A673 (cell line): ENCODE results near the gene ZKSCAN4. TPM values are rescaled to one million over a fixed set of nuclear protein-coding genes. Genes with fewer than 3 reads are reported as not detected.

Experiments
- BruUV-seq: library from RNA; stranded (reverse); fragments of 400-500 nt; replicated peaks from 2 replicates; lab custom pipeline; 2021; lab: Mats Ljungman, UMichigan
- CTCF ChIA-PET: fragments of 300-600 bp; sonication (Branson Sonifier 250); formaldehyde crosslinking; loops from one replicate; lab custom pipeline; 2022; ENCODE audit warnings: antibody characterized with exemption; lab: Charles Lee
- POLR2A ChIA-PET: fragments of 300-600 bp; sonication (Branson Sonifier 250); formaldehyde crosslinking; loops from one replicate; lab custom pipeline; 2022; ENCODE audit warnings: antibody characterized with exemption; ENCODE audit not compliant: low non-redundant PET; lab: Charles Lee
- DNase-seq: peaks from one replicate; pipeline ENCODE4 v3.0.0-alpha.2; 2015; ENCODE audit warnings: low spot score
- H3K27ac ChIP-seq: fragments of 200-600 bp; sonication (generic); 2 replicates; pipeline ENCODE4 v1.5.1; 2016; ENCODE audit warnings: mixed run types, low read depth, mild to moderate bottlenecking, mixed read lengths, antibody characterized with exemption, low read length; ENCODE audit not compliant: poor library complexity, severe bottlenecking
- H3K27me3 ChIP-seq: fragments of 200-600 bp; sonication (generic); replicated peaks from 2 replicates; pipeline ENCODE4 v1.6.1; 2017; ENCODE audit warnings: mixed run types, low read depth, mild to moderate bottlenecking, mixed read lengths, antibody characterized with exemption, low read length; ENCODE audit not compliant: insufficient read depth, poor library complexity
- H3K36me3 ChIP-seq: fragments of 200-600 bp; sonication (generic); 2 replicates; pipeline ENCODE4 v1.6.1; 2016; ENCODE audit warnings: mixed run types, mild to moderate bottlenecking, mixed read lengths, antibody characterized with exemption, low read length; ENCODE audit not compliant: insufficient read depth, poor library complexity, severe bottlenecking
- H3K4me1 ChIP-seq: fragments of 200-600 bp; sonication (generic); 2 replicates; pipeline ENCODE4 v1.6.1; 2017; ENCODE audit warnings: mixed run types, mild to moderate bottlenecking, mixed read lengths, antibody characterized with exemption, low read length; ENCODE audit not compliant: insufficient read depth, poor library complexity, severe bottlenecking
- H3K4me3 ChIP-seq: fragments of 200-600 bp; sonication (generic); 2 replicates; pipeline ENCODE4 v1.5.1; 2016; ENCODE audit warnings: low read depth, mixed run types, mild to moderate bottlenecking, mixed read lengths, low read length; ENCODE audit not compliant: poor library complexity, severe bottlenecking
- H3K9me3 ChIP-seq: fragments of 200-600 bp; sonication (generic); 2 replicates; pipeline ENCODE4 v1.6.1; 2016; ENCODE audit warnings: mixed run types, low read depth, mild to moderate bottlenecking, mixed read lengths, antibody characterized with exemption, low read length; ENCODE audit not compliant: poor library complexity, severe bottlenecking
- CTCF ChIP-seq: fragments of 300-800, 200-600 bp; sonication (generic); conservative IDR thresholded peaks from 2 replicates; pipeline ENCODE4 v1.5.1; 2017; ENCODE audit warnings: low read depth, mild to moderate bottlenecking, antibody characterized with exemption, low read length, moderate library complexity, mixed read lengths
- EZH2 ChIP-seq: fragments of 200-600 bp; sonication (generic); IDR thresholded peaks from 2 replicates; pipeline ENCODE4 v1.6.1; 2017; ENCODE audit warnings: borderline replicate concordance, low read depth, mild to moderate bottlenecking, mixed read lengths, antibody characterized with exemption, low read length; ENCODE audit not compliant: poor library complexity, severe bottlenecking
- intact Hi-C: fragments of 100-400 bp; cut with micrococcal nuclease; formaldehyde crosslinking; loops from one replicate; pipeline ENCODE4 v1.10.0; 2022; ENCODE audit not compliant: unreplicated experiment
- total RNA-seq: library from RNA; stranded (reverse); gene quantifications from 2 replicates; pipeline ENCODE4 v1.2.3, GENCODE V29; 2021

Gene ZKSCAN4
- total RNA-seq, 1 experiment from 2014 or later: 6.4 TPM

GRCh38 chr6:28207510-28208110 is 44.5 kb downstream of the ZKSCAN4 start:
- Histone ChIP-seq H3K4me3 (peak overlapping the region; percentile 55), H3K27me3 (no peaks in the 10 kb centered on the region), H3K9me3 (no peaks in the 10 kb centered on the region), H3K36me3 (no peaks in the 10 kb centered on the region), H3K4me1 (peaks cover 5% of the 10 kb centered on the region), H3K27ac (no peak overlapping the region)
- no peak for TF ChIP-seq EZH2
- no peak for TF ChIP-seq CTCF
- intact Hi-C loops: loop anchor here (5.0 kb wide), 1 partner anchor 65 kb away; the partner anchor contains the start of gene ZKSCAN8
- BruUV-seq: no TSS peak
- CTCF ChIA-PET: no interaction called here
- POLR2A ChIA-PET: no interaction called here
- DNase-seq: peak; percentile 66

GRCh38 chr6:28206928-28207509 is 45.0 kb downstream of the ZKSCAN4 start:
- BruUV-seq: no TSS peak
- DNase-seq: no peak
- Histone ChIP-seq H3K36me3 (no peaks in the 10 kb centered on the region), H3K9me3 (no peaks in the 10 kb centered on the region), H3K27ac (no peak overlapping the region), H3K4me1 (peaks cover 11% of the 10 kb centered on the region), H3K4me3 (peak overlapping the region; percentile 55), H3K27me3 (no peaks in the 10 kb centered on the region)
- TF ChIP-seq CTCF (no peak), EZH2 (no peak)
- intact Hi-C loops: loop anchor here (5.0 kb wide), 1 partner anchor 65 kb away; the partner anchor contains the start of gene ZKSCAN8
- ChIA-PET CTCF (no interaction called here), POLR2A (no interaction called here)

GRCh38 chr6:28206527-28206926 is 45.5 kb downstream of the ZKSCAN4 start:
- no peaks in the 10 kb centered on the region for H3K27me3 ChIP-seq
- intact Hi-C loops: loop anchor here (5.0 kb wide), 1 partner anchor 64 kb away; the partner anchor contains the start of gene ZKSCAN8
- CTCF ChIA-PET: no interaction called here

More at GRCh38 chr6:28206527-28206926, 45.5 kb downstream of the ZKSCAN4 start:
- TF ChIP-seq CTCF (no peak), EZH2 (no peak)
- POLR2A ChIA-PET: no interaction called here
- Histone ChIP-seq H3K4me3 (no peak overlapping the region), H3K9me3 (no peaks in the 10 kb centered on the region), H3K4me1 (peaks cover 11% of the 10 kb centered on the region), H3K36me3 (no peaks in the 10 kb centered on the region), H3K27ac (no peak overlapping the region)
- DNase-seq: no peak
- BruUV-seq: no TSS peak
